HL-60 (cell line): ENCODE measurements around the gene PIK3R2.

ENCODE experiments used
- CTCF ChIP-seq: IDR thresholded peaks from one replicate; pipeline ENCODE4 v1.5.1; 2011; ENCODE audit warnings: low read length, control low read depth, inconsistent platforms; ENCODE audit not compliant: insufficient read depth
- GABPA ChIP-seq: IDR thresholded peaks from 2 replicates; pipeline ENCODE4 v1.6.1; 2012; ENCODE audit warnings: low read depth
- REST ChIP-seq: IDR thresholded peaks from 2 replicates; pipeline ENCODE4 v1.6.1; 2012; ENCODE audit warnings: low read depth; ENCODE audit not compliant: insufficient replicate concordance

- TF ChIP-seq CTCF (no peak), REST (no peak), GABPA (no peak)
These were observed 8.1 kb downstream of the PIK3R2 start for GRCh38 chr19:18160971-18161635.
